HG03558 (cell line): Measurements from ENCODE around the gene PDZD11.
"Not testable (repeated sequence)": the region's sequence is repeated elsewhere in the genome, so short reads cannot be mapped to it uniquely, and the experiment has no call there.

Experiments used
- ATAC-seq: cut with Tn5 transposase; IDR thresholded peaks from one replicate; pipeline ENCODE4 v1.9.1; 2021; ENCODE audit warnings: moderate number of reproducible peaks; ENCODE audit not compliant: unreplicated experiment; ENCODE audit errors: extremely low read depth

Gene PDZD11

DNA sequence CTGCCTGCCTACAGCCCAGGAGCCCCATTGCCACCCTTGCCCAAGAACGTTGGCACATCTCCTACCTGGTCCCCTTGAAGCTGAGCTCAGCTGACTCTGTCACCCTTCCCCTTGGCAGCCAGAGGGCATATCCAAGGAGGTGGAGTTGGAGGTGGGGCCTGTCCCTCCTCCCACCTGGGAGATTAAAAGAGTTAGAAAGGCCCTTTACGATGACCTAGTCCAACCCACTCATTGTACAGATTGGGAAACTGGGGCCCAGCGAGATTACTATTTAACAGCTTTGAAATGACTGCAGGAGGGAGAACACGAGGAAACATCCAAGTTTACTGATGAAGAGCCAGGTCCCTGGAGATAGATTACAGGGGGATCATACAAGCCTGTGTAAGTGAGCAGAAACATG lies 29.6 kb downstream of the PDZD11 start, which contains the start of gene P2RY4:
Gene P2RY4, minus strand, starts transcription at position 101 of the 400 bp plus-strand sequence. CDS start 580 bp downstream, outside the sequence.
- no peak for ATAC-seq

DNA sequence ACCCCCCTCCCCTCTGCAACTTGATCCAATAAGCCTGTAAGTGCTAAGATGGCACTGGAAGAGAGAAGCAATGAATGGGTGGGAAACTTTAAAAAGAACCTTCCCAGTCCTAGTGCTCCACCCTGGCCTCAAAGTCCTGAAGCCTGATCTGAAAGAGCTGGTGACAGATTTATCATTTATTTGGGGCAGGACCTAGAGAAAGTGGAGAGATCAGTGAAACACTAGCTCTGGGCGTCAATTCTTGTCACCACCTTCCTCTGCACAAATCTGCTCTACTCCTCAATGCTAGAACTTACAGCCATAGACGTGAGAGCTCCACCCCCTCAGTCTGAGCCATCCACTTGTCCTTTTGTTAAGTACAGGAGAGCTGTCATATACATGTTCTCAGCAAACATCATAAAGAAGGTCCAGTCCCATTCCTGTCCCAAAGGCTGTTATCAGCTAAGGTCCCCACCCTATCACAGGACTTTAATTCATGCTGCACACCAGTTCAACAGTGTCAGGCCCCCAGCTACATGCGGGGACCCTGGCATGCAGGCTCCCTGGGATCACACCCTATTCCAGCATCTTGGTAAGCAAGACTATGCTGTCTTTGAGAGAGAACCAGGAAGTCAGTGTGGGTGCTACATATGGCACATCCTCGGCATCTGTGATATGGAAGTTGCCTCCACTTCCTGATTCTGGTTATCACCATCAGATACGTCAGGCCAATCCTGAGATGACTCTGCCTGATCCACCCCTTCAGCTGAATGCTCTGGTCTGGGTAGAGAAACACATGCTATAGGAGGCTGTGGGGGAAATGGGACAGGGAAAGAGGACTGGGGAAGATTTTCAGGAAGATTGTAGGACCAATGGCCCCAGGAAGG lies 32.1 kb downstream of the PDZD11 start:
- no peak for ATAC-seq

DNA sequence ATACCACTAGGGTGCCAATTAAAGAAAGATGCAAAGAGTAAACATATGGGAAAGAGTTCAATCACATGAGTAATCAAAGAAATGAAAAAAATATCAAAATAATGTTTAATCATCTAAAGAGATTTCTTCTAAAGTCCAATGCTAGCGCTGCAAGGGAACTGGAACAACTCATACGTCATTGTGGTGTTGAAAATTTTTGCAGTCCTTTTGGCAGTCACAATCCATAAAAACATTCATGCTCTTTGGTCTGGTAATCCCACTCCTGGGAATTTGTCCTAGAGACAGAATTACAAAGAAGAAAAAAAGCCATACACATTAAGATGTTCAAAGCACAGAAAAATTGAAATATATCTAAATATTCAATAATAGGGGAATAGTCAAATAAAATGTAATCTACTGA lies 34.3 kb downstream of the PDZD11 start:
- no peak for ATAC-seq

DNA sequence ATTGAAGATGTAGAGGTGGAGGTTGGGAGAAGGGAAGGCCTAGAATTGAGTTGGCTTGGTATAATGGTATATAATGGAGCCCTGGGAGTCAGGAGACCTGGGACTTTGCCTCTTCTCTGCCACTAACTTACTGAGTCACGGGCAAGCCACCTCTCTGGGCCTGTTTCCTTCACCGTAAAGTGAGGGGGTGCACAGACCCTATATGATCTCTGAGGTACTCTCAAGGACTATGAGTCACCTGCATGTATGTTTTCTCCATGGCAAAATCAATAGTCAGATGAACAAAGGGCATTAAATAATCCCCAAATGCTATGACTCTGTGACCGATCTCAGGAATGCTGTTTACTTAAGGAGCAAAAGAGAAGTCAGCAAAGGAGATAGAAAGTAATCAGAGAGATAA lies 34.8 kb downstream of the PDZD11 start:
- ATAC-seq = no peak

DNA sequence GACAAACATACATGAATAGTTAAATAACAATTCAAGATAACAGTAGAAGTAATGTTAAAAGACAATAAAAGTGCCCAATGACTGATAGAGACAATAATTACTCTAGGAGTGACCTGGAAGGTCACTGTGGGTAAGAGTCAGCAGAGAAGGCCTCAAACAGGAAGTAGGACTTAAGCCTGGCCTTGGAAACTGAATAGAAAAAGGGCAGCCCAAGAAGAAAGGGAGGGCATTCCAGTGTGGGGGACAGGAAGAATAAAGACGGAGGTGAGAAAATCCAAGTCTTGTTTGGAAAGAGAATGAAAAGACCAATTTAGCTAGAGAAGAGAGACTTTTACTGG lies 35.7 kb downstream of the PDZD11 start:
- ATAC-seq = no peak

DNA sequence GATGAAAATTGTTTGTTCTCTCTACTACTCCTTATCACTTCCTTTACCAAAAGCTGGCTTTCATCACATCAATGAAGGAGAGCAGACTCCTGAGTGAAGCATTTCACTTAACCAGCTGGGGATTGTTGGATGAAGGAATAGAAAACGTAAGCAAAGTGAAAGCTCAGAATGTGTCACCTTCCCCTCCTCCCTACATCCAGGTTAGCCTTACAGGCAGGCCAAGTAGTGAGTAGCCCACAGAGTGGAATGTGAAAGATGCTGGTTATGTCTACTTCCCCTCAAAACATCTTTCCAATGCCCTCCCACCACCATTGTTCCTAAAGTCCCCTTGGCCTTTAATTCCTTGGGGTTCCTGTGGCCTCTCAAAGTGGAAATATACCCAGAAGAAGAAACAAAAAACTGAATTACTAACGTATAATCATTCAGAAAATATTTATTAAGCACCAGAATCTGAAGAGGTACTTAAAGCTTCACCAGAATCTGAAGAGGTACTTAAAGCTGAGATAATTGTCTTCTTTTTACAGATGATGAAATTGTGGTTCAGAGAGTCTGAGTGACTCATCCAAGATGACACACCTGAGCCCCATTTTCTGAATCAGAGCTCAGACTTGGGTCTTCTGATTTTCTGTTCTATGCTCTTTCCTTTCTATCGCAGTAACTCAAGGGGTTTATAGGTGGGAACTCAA lies 36.2 kb downstream of the PDZD11 start:
- ATAC-seq = no peak

DNA sequence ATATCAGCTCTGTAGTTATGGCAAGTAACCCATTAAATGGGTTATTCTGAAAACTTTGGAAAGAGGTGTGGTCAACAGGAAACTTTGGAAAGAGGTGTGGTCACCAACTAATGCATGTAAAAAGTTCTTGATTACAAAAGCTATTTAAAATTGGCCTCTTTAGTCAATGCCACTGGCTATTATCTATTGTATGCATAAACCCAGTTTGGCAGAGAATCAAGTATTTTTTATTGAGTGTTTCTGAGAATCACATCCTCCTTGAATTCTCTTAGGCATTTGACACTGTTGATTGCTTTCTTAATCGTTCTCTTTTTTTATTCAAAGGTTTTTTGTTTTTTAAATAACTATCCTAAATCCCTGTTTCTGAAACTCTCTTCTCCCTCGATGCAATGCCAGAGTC lies 37.2 kb downstream of the PDZD11 start:
- ATAC-seq = no peak

DNA sequence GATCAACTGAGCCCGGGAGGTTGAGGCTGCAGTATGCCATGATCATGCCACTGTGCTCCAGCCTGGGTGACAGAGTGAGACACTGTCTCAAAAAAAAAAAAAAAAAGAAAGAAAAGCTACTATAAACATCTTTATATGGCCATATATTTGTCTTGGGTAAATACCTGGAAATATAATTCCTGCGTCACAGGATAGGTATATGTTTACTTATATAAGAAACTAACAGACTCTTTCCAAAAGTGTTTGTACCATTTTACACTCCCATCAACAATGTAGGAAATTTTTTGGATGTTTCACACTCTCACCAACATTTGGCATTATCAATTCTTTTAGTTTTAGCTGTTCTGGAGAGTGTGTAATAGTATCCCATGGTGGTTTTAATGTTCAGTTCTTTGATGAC lies 42.5 kb downstream of the PDZD11 start:
- ATAC-seq = no peak

DNA sequence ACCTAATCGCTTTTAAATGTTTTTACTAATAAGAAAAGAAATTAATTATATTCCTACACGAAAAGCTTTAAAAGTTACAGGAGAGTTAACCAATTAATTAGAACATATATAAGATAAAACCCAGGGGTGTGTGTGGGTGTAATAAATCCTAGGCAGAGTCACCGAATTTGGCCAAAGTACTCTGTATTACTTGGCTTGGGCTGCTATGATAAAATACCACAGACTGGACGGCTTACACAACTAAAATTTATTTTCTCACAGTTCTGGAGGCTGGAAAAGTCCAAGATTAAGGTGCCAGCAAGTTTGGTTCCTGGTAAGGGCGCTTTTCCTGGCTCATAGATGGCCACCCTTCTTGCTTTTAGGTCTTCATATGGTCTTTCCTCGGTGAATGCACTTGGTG lies 44.8 kb downstream of the PDZD11 start:
- no peak for ATAC-seq

DNA sequence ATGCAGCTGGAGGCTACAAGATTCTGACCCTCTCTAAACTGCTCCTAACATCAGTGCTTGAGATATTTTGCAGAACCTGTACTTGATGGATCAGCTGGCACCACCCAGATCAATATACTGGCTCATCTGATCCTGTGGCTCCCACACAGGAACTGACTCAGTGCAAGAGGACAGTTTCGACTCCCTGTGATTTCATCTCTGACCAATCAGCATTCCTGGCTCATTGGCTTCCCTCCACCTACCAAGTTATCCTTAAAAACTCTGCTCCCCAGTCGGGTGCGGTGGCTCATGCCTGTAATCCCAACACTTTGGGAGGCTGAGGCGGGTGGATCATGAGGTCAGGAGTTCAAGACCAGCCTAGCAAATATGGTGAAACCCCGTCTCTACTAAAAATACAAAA lies 46.1 kb downstream of the PDZD11 start:
- ATAC-seq = not testable (repeated sequence)

DNA sequence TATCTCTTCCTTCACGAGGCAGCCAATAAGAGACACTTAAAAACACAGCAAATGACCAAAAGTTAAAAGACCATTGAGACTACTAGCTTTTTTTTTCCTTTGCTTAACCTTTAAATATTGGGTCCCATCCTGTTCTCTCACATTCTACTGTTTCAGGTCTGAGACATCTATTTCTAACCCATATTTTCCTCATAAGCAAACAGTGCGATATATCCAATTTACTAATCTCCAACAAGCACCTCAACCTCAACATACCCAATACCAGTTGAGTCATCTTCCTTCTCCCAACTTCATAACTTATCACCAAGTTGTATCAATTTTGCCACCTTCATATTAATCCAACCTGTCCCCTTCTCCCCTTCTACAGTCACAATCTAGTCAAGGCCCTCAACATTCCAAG lies 48.2 kb downstream of the PDZD11 start:
- ATAC-seq = no peak

DNA sequence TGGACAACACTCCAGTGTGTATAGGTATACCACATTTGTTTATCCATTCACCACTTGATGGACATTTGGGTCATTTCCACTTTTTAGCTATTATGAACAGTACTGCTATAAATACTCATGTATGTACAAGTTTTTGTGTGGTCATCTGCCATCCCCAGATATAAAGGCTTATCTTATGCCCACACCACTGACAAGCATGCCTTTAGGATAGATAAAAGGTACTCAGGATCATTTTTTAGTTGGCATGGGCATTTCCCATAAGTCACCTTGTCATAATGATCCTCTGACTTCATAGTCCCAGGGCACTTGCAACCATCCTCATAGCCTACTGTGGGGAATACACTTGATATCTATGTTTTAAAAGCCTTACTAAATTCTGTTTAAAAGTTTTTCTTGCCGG lies 49.0 kb downstream of the PDZD11 start:
- no peak for ATAC-seq
